Mucosa of gallbladder (tissue), 1 donor: ENCODE data around the gene CAMK2A. TPM values are rescaled to one million over a fixed set of nuclear protein-coding genes. Genes with fewer than 3 reads are reported as not detected.
"Not testable (repeated sequence)": the region's sequence is repeated elsewhere in the genome, so short reads cannot be mapped to it uniquely, and the experiment has no call there.

Experiments
- DNase-seq: peaks from one replicate; pipeline ENCODE4 v3.0.0-alpha.2; 2020; ENCODE audit warnings: low spot score
- total RNA-seq: library from RNA; stranded (reverse); gene quantifications from one replicate; pipeline ENCODE4 v1.2.1, GENCODE V29; 2021
- donor health status: DM: no; HTN: no; CAD: no.

The CAMK2A gene
- total RNA-seq, 1 donor from 2014 or later: 5.0 TPM

- DNase-seq: no peak
Measured at GRCh38 chr5:150236981-150237754, 52.4 kb downstream of the CAMK2A start.

GRCh38 chr5:150236313-150236712 is 53.3 kb downstream of the CAMK2A start:
- DNase-seq: no peak

- no peak for DNase-seq
Measured at GRCh38 chr5:150235500-150235854, 54.1 kb downstream of the CAMK2A start.

GRCh38 chr5:150234576-150235499 is 54.7 kb downstream of the CAMK2A start:
- DNase-seq: no peak

- not testable (repeated sequence) for DNase-seq
Measured at GRCh38 chr5:150233706-150234105, 55.9 kb downstream of the CAMK2A start.

DNA sequence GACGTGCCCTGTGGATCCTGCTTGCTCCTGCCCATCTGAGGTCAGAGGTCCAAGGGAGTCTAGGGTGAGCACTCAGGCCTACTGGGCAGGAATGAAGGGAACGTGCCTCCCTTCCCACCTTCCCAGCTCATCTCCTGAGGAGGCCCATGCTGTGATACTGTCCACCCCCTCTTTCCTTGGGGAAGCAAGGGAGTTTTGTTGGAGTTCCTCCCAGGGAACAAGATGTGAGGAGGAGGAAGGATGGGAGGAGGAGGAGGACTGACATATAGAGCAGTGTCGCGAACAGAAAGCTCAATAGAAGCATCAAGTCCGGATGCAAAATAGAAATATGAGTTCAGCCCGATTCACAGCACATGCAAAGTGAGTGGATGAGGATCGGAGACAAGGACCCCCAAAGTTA is 58.7 kb downstream of the CAMK2A start:
- DNase-seq: no peak

DNA sequence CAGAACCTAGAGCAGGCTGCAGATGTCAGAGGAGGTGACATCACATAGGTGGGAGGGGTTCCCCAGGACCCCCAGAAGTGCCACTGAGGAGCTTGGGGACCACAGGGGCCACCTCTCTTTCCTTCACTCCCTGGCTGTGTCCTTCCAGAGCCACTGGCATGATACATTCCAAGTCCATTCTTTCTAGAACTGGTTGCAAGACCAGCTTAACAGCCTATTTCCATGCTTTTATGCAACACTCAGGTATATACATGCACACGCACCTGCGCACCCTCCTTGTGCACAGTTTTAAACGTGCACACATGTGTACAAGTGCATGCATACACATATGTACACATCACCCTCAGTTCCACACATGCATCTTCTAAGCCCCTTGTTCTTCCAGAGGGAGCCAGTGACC is 60.0 kb downstream of the CAMK2A start:
- DNase-seq: no peak

- DNase-seq: no peak
Measured at GRCh38 chr5:150227606-150228273, 61.8 kb downstream of the CAMK2A start.

DNA sequence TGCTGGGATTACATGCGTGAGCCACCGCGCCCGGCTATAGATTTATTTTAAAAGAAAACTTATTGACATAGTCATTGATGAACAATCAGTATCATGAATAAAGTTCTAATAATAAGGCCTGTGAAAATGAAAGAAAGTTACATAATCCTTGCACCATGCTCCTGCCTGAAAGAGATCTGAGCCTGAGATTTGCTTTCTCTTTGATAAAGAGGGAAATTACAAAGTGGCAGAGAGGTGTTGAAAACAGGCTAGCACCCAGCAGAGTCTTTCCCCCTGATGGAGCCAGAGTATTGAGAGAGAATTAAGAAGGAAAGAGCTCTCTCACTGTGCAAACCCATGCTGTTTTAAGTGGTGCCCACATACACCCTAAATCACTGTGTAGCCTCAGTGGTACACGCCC is 62.5 kb downstream of the CAMK2A start:
- no peak for DNase-seq

DNA sequence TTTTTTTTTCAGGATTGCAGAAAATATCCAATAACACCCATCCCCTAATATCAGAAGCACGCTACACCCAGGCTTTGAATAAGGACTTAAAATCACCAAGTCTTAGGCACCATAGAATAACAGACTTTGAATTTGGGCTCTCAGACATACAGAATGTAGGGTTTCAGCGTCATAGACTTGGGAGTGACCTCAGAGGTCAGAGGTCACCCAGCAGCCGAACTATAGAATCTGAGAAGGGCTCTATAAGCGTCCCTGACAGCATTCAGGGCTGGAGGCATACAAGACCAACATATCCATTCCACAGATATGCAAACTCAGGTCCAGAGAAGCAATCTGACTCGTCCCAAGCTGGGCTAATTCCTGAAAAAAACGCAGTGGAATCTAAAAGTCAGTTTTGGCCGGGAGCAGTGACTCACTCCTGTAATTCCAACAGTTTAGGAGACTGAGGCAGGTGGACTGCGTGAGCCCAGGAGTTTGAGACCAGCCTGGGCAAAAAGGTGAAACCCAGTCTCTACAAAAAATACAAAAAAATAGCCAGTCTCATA is 65.0 kb downstream of the CAMK2A start:
- no peak for DNase-seq

DNA sequence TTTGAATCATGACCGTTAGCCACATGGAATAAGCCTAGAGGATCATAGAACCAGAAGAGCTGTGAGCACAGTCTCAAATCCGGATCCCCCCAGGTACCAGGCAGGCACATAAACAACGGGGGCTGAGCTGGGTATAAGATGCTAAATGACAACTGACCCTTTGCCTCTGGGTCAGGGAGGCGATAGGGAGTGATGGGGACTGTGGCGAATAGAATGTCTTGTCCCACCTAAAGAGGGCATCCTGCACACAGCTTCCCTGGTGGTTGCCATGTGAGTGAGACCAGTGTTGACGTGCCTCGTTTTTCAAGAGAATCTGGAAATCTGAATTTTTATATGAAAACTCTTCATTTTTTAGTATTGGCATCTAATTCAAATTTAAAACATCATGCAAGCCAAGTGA is 66.1 kb downstream of the CAMK2A start:
- no peak for DNase-seq

DNA sequence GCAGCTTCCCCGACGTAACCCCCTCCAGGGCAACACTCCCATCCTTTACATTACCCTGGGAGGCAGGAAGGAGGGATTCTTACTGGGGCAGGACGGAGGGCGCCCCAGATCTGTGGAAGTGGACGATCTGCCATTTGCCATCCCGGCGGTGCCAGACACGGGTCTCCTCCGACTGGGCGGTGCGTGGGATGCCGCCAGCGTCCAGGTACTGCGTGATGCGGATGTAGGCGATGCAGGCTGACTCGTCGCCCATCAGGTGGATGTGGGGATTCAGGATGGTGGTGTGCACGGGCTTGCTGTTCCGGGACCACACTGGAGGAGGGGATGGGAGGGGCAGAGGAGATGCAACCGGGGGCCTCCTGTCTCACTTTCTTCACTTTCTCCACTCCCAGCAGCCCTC is 66.7 kb downstream of the CAMK2A start:
- DNase-seq: no peak

DNA sequence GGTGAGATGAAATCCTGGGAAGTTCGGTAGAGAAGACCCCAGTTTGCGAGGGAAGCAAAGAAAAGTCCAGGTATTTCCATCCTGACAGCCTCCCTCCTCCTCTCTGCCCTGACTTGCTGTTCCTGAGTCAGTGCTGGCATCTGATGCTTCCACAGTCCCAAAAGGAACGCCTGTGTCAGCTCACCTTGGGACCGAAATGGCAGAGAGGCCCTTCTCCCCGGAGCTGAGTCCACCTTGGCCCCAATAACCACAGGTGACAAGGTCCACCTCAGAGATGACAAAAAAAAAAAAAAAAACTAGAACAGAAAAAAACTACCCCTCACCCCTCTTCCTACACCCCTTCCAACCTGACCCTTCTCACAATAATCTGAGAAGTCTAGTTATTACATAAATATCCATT is 68.1 kb downstream of the CAMK2A start:
- no peak for DNase-seq

DNA sequence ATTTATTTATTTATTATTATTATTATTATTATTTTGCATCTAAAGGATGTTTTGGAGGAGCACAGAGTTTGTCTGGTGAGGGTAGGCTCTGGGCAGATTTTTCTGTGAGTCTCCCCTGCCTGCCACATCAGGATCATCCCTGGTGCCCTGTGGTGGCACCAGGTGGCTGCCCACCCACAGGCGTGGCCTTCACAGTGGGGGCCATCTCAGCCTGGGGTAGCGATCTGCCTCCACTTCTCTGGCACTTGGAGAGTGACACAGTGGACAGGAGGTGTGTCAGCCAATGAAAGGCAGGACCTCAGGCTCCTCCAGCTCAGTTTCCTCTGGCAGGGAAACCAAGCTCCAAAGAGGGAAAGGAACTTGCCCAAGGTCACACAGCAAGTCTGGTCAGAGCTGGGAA is 69.7 kb downstream of the CAMK2A start:
- DNase-seq: no peak

- no peak for DNase-seq
Measured at GRCh38 chr5:150219142-150219541, 70.4 kb downstream of the CAMK2A start.

DNA sequence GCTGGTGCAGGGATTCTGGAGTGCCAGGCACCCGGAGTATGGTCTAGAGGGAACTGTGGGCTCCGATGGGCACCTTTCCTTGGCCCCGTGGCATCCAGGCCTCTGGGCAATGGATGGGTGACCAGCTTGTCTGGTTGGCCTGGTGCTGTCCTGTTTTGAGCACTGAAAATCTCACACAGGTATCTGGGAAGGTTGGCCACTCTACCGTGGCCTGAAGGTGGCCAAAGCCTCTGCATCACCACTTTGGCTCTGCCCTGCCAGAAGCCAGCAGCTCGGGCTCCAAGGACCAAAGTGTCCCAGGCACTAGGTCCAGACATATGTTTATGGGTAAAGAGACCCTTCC is 70.9 kb downstream of the CAMK2A start:
- DNase-seq: no peak

- peak; percentile 84 for DNase-seq
Measured at GRCh38 chr5:150217873-150218692, 71.5 kb downstream of the CAMK2A start.

DNA sequence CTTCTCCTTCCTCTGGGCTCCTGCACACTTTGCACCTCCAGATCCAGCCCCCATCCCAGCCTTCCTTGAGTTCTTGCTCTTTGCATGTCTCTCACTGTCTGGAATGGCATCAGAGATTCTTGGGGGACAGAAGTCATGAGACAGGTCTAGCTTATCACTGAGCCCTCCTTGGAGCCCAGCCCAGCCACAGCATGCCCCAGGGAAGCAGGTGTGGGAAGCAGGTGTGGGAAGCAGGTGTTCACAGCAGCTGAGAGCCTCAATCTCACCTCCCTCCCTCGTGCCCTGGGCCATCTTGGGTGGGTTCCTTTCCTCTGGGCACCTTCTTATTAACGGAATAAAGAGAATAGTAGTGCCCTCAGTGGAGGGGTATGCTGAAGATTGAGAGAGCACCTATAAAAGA is 72.5 kb downstream of the CAMK2A start:
- DNase-seq: no peak

DNA sequence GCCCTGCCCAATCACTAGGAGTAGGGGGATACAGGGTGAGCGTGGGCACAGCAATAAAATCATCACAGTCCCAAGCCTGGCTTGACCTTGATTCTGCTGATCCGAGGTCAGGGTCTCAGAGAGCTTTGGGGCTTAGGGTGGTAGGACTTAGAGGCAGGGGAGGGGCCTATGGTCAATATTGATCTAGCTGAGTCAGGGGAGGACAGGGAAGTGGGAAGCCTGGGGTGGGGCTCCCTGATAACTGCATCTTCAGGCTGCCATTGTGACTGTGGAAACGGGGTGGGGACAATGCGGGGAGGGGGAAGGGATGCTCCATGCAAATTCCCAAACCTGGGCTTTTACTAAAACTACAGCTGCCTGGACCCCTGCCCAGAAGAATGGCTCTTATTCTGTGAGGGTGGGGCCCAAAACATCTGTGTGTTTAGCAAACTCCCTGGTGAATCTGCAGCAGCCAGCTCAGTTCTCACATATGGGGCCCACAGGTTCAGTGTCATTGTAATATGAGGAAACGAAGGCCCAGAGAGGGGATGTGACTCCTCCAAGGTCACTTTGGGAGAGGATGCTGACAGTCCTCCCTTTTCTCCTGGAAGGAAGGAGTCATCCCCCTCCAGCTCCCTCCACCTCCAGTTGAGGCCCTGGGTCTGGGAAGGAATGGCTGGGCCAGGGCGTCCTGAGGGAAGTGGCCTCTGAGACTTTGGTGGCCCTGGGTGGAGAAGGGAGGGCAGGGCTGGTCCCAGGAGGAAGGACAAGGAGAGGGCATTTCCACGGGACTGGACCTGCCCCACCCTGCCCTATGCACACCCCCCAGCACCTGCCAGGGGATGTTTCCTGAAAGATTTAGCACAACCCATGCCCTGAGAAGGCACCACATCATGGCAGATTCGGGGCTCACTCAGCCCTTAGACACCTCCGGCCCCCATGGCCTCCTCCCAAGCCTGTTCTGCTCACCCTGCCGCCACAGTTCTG is 73.3 kb downstream of the CAMK2A start:
- DNase-seq: no peak

GRCh38 chr5:150214289-150214688 is 75.3 kb downstream of the CAMK2A start:
- no peak for DNase-seq
